OCI-M2 (cell line): ENCODE results near the gene CTCFL.
"Not testable (repeated sequence)": the region's sequence is repeated elsewhere in the genome, so short reads cannot be mapped to it uniquely, and the experiment has no call there.

Source experiments
- DNase-seq: peaks from one replicate; lab custom pipeline; 2025; ENCODE audit not compliant: unreplicated experiment; lab: John Stamatoyannopoulos, UW

Gene CTCFL

DNA sequence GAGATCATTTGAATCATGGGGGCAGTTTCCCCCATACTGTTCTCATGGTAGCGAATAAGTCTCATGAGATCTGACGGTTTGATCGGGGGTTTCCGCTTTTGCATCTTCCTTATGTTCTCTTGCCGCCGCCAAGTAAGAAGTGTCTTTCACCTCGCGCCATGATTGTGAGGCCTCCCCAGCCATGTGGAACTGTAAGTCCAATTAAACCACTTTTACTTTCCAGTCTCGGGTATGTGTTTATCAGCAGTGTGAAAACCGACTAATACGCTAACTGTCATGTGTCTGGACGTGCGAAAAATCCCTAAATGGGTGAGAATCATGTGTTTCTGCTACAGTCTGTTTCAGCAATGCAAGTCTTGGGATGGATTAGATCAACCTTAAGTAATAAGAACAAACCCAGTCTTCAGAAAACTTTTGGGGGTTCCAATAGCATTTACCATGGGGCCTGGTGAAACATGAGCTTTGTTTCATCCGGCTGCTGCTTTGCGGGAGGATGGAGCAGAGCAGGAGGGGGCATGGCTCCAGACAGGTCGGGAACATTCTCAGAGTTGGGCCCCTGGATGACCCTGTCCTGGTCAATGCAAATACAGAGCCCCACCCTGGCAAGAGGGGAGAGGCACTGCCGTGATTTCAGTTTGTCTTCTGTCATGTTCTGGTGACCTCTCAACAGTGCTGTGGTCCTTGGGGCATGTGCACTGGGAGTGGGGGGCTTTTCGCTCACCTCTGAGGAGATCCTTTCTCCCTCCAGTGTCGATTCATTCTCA lies 41.5 kb downstream of the CTCFL start:
- no peak for DNase-seq

DNA sequence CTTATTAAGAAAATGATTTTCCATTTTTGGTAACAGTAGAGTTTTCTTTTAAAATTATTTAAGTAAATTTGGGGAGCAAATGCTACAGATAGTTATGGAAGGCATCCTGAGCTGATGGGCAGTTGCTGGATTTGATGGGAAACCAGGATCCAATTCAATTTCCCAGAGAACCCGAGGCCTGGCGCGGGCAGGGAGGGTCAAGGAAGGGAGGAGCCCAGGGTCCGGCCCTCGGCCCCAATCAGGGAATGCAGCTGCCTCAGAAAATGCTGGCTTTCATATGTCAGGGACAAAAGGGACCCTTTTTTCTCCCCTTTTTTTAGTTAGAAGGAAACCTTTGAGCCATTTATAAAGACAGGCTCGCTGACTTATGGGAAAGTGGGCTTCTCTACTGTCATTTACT lies 42.1 kb downstream of the CTCFL start:
- DNase-seq = no peak

DNA sequence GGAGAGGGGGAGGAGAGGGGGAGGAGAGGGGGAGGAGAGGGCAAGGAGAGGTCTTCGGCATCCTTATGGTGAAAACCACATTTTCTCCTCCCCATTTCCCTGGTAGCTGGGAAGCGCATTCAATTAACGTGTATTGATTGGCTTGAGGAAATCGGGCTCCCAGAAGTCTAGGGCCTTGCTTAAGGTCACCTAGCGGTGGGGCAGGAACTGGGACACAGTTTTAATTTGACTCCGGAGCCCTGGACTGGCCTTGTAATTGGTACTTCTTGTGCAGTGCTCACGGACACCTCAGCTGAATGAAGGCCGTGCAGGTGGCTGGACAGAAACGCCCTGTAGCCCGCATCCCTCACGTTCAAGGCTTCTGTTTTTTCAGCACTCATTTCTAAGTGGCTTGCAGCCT lies 42.8 kb downstream of the CTCFL start:
- DNase-seq = no peak

DNA sequence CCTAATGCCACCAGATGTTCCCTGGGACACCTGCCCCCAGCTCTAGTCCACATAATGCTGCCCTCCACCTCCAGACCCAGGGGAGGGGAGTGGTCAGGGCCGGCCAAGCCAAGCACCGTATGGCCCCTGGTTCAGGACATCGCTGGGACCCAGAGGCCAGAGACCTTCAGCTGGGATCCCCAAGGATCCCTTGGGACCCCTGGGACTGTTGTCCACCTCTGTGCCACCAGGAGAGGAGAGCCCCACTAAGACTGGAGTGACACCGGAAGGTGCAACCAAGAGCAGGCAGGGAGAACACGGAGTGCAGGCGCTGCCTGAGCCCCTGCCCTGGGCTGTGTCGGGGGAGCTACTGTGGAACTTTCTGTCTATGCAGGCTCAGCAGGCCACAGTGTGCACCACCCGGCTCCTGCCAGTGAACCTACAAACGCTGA lies 43.6 kb downstream of the CTCFL start:
- DNase-seq = no peak

DNA sequence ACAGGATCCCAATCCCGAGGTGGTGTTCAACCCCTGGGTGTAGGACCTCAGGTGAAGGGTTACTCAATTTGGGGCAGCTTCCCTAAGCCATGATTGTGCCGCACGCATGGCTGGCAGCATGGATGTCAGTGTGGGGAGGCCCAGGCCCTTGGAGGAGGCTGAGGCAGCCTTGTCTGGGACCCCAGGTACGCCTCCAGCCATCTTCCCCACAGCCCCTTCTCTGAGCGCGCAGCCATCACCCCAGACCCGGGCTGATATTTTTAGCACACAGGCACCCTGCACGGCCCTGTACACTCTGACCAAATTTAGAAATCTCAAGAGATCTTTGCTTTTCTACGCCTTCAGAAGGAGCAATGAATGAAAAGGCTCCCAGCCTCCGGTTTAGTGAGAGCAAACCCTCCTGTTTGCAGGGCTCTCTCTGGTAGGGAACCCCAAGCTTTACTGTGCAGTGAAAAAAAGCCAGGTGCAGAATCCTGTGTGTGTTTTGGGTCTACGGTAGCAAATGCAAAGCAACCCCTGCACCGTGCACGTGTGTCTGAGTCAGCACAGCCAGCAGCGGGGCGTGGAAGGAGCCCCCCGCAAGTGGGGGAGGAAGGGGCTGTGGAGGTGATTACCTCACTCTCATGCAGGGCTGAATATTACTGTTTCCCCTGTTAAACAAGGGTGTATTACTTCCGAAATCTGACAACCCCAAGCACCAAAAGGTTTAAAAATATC lies 44.3 kb downstream of the CTCFL start:
- no peak for DNase-seq

DNA sequence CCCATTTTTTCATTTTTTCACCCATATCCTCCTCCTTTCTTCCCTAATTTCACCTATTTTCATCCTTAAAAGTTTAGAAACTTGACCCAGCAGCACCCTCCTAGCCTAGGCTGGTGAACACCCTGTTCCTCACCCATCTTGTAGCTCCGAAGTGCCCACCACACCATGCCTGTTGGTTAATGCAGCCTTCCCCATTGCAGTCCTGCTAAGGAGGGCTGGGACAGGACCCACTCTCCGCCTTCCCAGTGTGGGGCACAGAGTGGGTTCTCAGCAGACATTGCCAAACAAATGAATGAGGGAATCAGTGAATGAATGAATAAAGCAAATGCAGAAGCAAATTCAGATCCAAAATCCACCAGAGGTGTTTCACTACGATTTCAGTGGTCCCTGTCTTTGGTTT lies 45.7 kb downstream of the CTCFL start:
- no peak for DNase-seq

DNA sequence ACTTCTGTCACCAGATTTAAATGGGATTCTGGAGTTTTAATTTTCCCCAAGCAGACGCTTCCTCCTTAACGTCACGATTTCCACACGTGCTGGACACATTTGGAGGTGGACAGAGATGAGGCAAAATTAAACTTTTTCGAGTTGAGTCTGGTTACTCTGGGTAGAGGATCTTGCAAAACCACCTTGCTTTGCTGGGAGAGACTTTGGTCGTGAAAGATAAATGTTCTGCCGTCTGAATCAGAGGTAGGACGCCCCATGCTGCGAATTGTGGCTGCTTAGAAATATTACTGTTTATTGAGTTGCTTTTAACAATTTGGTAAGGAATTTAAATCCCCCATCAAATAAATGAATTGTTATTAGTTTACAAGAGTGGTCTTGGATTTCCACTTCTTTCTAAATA lies 46.8 kb downstream of the CTCFL start:
- no peak for DNase-seq

DNA sequence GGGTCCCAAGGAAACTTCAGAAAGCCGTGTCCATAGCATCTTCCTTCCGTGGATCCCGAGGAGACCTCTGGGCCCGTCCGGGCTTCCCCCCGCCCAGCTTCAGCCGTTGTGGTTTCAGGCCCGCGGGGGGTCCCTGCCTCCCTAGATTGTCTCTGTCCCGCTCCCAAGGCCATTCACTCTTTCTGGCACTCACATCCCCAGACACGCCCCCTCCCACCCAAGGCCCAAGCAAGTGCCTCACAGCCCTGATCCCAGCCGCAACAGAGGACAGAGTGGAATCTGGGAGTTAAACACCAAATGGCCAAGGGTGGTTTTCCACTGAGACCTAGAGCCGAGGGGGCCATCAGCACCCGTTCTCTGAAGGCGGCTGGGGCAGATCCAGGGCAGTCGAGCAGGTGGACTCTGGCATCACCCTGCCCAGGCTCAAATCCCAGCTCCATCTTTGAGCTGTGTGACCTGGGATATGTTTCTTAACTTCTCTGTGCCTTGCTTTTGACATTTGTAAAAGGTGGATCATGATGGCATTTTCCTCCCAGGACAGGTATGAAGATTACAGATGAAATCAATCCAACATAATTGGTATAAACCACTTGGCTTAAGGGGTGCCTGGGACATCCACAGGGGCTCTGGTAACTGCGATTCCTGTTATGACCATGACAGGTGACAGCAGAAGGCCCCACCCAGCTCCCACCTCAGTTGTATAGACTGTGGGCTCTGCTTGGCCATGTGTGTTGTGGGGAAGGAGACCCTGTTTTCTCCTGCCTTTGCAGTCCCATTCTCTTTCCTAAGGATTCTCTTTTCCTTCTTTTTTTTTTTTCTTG lies 48.1 kb downstream of the CTCFL start:
- DNase-seq = no peak

DNA sequence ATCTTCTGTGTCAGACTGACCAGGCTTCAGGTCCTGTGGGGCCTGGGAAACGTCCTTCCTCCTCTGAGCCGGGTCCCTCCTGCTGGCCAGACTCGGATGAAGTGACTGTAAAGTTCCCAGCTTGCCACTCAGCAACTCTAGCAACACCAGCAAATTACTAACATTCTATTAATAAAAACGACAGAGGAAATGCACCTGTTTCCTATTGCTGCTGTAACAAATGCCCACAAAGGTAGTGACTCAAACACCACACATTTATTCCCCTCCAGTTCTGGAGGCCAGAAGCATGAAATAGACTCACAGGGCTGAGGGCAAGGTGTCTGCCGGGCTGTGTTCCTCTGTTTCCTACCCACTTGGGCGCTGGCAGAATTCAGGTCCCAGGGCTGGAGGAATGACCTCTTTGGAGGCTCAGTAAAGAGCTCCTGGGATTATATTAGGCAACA lies 48.8 kb downstream of the CTCFL start:
- no peak for DNase-seq

DNA sequence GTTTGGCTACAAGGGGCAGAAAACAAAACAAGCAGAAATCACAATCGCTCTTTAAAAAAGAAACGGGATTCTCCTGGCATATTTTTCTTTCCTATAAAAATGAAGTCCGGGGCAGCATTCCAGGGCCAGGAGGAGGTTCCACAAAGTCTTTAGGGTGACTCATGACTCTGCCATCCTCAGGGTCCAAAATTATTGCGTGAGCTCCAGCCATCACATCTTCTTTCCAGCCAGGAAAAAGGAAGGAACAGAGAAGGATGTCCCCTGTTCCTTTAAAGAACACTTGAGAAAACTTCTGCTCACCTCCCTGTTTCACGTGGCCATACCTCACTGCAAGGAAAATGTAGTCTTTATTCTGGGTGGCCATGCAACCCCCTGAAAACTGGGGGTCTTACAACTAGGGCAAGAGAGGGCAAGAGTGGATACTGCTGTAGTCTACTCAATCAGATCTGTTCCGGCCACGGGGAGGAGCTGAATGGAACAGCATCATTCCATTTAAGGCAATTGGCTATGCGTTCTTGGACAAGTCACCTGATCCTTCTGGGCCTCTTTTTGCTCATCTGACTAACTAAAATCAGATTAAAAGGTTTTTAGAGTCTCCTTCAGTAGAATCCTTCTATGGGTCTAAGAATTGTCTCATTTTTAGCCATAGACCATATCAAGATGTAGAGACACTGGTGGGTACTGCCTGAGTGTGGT lies 49.4 kb downstream of the CTCFL start:
- no peak for DNase-seq

DNA sequence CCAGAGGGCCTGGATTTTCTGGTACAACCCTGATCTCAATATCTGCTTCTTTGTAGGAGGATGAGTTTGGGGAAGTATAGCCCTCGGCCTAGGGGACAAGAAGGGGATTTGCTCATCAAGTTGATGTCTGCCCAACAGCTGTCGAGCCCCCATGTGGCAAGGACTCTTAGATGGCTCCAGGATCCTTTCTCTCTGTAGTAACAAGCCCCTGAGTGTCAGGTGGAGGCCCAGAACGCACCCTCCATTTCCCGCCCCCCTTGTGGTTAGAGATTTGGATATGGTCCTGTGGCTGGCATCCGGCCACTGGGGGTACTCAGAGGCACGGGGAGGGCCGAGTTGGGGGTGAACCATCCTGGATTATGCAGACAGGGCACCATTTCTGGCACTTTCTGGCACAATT lies 50.1 kb downstream of the CTCFL start:
- no peak for DNase-seq

DNA sequence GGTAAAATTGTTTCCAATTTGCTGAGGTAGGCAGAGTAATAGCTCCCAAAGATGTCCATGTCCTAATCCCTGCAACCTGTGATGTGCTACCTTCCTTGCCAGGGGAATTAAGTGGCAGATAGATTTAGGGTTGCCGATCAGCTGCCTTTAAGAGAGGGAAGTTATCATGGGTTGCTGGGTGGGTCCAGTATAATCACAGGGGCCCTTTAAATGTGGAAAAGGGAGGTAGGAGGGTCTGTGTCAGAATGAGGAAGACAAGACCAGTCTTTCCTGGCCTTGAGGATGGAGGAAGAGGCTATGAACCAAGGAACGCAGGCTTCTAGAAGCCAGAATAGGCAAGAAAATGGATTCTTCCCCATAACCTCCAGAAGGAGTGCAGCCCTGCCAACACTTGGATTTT lies 50.7 kb downstream of the CTCFL start:
- no peak for DNase-seq

DNA sequence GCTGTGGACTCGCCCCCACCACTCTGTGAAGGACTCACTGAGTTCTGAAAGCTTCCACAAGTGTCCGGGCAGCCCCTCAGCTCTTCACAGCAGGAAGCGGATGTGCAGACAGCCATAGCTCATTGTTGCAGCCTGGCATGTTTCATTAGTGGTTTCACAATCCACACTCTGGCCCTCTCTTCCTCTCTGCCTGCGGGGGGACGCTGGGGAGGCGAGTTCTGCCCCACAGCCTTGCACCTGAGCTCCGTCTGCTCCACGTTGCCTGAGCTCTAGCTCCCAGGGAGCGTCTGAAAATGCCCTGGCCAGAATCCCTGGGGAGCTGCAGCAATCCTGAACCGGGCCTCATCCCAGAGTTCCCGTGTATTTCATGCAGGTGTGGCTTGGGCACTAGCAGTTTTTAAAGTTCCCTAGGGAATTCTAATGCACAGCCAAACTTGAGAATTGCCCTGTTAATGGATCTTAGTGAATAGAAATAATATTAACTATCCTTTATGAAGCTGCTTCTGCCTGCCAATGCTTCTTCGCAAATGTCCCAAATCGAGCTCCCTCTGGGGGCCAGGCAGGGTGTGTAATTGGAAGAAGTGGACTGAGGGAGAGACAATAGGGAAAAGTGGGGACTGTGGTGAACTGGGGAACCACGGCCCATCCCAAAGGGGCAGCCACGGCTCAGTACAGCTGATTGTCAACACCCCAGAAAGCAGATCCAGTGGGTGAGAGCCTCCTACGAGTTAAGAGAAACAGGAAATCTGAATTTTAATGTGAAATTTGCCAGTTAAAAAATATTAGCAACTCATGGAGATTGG lies 51.5 kb downstream of the CTCFL start:
- no peak for DNase-seq

DNA sequence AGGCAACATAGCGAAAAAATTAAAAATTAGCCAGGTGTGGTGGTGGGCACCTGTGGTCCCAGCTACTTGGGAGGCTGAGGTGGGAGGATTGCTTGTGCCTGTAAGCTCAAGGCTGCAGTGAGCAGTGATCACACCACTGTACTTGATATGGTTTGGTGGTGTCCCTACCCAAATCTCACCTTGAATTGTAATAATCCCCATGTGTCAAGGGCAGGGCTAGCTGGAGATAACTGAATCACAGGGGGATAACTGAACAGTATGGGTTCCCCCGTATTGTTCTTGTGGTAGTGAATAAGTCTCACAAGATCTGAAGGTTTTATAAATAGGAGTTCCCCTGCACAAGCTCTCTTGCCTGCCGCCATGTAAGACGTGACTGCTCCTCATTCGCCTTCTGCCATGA lies 52.5 kb downstream of the CTCFL start:
- not testable (repeated sequence) for DNase-seq

DNA sequence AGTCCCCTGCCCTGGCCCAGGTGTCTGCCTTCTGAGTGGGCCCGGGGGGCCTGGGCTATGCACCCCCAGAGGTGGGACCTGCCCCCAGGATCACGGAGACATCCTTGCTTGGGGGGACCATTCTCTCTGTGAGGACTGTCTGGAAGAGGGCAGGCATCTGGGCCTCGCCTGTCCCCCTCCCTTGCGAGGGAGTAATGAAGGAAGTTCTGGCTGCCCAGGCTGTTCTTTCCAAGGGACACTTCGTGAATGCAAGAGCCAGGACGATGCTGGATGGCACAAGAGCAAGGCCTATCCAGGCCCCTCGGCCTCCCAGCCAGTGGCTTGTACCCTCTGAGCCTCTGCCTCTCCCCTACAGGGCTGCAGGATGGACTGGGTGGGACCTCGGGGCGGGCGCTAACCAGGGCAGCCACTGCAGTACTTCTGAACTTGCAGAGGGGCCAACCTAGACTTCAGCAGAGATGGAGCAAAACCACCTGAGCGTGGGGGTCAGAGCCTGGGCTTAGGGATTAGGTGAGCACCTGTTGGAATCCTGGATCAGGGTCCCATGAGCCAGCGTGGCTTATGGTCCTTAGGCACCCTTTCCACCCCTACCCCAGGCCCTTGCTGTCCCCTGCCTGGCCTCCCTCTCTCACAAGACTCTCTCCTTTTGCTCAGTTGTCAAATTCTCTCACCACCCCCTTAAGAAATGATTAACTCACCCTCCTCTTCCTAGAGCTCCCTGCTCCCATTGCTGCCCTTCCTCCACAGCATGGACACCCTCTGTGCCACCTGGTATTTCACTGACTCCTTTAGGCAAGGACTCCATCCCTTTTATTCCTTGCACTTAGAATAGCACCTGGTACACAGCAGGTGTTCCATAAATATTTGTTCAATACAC lies 53.2 kb downstream of the CTCFL start:
- DNase-seq = no peak

DNA sequence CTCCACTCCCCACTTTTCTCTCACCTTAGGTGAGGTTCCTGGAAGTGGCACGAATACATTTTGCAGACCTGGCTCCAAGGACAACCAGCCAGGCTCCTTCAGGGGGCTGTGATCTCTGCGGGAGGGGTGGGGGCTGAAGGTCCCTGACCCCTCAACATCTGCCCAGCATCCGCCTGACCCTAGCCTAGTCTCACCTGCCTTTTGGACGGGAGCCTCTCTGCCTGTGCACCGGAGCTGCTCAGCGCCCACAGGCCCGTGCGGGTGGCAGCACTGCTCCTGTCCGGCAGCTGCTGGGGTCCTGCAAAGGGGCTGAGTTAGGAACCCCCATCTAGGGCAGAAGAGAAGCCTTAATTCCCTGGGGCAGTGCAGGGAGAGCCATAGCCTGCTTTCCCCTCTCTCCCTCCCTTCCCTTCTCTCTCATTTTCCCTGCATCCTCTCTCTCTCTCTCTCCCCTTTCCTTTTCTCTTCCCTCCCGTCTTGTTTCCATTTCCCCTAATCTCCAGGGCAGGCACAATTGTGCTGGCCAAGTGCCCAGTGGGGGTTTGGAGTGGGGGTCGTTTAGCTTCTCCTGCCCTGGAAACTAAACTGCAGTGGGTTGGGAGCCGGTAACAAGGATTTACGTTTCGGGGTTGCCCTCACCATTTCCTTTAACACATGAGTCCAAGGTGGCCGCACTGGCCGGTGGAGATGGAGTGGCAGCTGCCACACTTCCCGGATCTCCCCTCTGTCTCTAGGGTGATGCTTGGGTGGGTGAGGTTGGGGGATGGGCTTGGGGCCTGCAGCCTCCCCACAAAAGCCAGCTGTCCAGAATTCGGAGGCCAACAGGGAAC lies 54.1 kb downstream of the CTCFL start:
- no peak for DNase-seq

DNA sequence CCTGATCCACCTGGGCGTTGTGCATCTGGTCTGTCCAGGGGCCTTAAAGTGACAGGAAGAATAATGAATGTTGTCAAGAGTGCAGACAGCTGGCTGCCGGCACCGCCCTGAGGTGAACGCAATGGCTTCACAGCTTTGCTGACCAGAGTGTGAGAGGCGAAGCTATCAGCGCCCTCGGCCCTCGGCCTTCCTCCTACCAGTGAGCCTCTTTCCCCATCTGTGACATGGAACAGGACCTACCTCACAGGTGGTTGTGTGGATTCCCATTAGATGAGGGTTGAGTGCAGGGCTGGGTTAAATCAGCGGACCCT lies 54.8 kb downstream of the CTCFL start:
- no peak for DNase-seq

DNA sequence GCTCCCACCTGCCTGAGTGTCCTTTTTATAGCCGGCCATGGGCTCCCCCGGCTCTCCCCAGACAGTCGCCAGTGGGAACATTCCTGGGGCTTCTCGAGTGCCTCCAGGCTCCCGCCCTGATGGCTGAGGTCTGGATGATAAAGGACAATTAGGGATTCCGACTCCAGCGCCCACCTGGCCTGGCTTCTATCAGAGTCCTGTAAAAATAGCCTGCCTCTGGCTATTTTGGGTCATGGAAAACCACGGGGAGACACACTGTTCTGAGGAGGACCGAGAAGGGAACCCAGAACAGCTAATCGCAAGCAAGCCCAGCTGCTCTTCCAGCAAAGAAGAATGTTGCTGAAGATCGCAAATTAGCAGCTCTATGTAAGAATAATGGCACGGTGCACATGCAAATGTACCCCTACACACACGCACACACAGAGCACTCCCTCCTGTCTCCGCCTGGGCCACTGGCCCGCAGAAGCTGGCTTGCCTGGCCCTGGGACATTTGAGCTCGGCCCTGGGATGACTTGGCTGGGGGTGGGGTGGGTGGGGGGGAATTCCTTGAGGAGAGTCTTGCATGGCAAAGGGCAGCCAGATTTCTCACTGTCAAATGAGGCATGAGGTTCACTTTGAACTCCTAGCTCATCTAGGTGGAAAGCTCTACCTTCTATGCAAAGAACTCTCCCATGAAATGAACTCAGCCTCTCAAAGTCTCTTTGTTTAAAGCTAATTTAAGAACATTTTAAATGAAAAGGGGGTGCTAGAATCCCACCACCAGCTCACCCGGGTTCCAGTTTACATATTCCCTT lies 55.3 kb downstream of the CTCFL start:
- no peak for DNase-seq
